NCI-H2196 (cell line): ENCODE measurements around the gene P2RX4.
"Not testable (repeated sequence)": the region's sequence is repeated elsewhere in the genome, so short reads cannot be mapped to it uniquely, and the experiment has no call there.

Source experiments
- DNase-seq: peaks from one replicate; lab custom pipeline; 2025; ENCODE audit not compliant: unreplicated experiment; lab: John Stamatoyannopoulos, UW

P2RX4 gene

DNA sequence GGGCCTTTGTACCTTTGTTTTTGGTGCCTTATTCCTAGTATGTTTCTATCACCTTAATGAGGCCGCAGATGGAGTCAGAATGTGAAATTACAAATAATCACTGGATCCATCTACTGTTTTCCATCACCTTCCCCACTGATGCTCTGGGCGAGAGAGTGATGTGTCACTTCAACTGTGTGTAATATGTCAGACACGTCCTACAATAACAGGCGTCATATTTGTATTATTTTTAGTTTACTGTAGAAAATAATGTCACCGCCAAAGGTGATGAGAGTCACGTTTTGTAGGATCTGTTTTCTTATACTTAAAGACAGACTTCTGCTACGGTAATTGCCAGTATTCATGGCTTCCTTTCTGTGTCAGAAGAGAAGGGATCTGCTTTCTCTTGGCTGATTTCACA is 22.4 kb upstream of the P2RX4 start:
- DNase-seq = no peak

GRCh38 chr12:121188227-121188626 is 21.7 kb upstream of the P2RX4 start:
- no peak for DNase-seq

DNA sequence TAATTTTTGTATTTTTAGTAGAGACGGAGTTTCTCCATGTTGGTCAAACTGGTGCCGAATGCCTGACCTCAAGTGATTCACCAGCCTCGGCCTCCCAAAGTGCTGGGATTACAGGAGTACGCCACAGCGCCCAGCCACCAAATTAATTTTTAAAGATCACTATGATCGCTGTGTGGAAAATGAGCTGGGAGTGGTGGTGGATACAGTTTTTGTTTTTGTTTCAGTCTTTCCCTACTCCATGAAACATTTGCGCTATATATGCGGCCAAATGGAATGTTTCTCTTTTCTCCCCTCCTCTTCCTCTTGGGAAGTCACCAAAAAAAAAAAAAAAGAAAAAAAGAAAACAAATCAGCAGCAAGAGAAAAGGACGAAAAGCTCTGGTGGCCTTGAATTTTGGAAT is 20.8 kb upstream of the P2RX4 start:
- DNase-seq = no peak

GRCh38 chr12:121189619-121190155 is 20.2 kb upstream of the P2RX4 start:
- no peak for DNase-seq

DNA sequence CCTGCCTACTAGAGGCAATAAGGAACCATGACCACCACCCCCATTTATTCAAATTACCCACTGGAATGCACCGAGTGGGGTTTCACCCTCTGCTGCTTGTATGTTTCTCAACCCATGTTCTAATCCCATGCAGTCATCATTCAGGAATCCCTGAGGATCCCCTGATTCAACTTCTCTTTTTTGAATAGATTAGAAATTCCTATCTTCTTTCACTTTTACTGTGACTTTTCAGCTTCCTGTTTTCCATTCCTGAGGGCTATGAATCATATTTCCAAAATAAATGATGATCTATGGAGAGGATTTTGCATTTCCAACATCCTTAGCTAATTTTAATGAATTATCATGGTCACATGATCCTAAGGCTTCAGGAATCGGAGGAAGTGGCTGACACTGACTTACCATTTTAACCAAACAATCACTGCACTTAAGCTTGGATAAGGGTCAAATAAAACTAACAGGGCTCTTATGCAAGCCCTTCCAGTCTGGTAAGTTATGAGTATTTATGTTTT is 19.4 kb upstream of the P2RX4 start:
- no peak for DNase-seq

GRCh38 chr12:121191151-121191550 is 18.8 kb upstream of the P2RX4 start:
- no peak for DNase-seq

GRCh38 chr12:121196902-121197301 is 13.0 kb upstream of the P2RX4 start:
- no peak for DNase-seq

GRCh38 chr12:121198949-121199348 is 11.0 kb upstream of the P2RX4 start:
- DNase-seq = no peak

DNA sequence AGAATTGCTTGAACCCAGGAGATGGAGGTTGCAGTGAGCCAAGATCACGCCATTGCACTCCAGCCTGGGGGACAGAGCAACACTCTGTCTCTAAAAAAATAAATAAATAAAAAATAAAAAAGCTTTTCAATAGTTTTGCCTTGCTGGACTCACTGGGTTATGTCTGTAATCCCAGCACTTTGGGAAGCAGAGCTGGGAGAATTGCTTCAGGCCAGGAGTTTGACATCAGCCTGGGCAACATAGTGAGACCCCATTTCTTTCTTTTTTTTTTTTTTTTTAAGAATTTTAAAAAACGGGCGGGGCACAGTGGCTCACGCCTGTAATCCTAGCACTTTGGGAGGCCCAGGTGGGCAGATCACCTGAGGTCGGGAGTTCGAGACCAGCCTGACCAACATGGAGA is 8.8 kb upstream of the P2RX4 start:
- DNase-seq = not testable (repeated sequence)

GRCh38 chr12:121202407-121203355 is 7.2 kb upstream of the P2RX4 start:
- no peak for DNase-seq

GRCh38 chr12:121203482-121203881 is 6.4 kb upstream of the P2RX4 start:
- no peak for DNase-seq

- no peak for DNase-seq
These were observed 4.4 kb upstream of the P2RX4 start for GRCh38 chr12:121205491-121205890.

- DNase-seq = not testable (repeated sequence)
These were observed 1.4 kb upstream of the P2RX4 start for GRCh38 chr12:121208571-121208970.

DNA sequence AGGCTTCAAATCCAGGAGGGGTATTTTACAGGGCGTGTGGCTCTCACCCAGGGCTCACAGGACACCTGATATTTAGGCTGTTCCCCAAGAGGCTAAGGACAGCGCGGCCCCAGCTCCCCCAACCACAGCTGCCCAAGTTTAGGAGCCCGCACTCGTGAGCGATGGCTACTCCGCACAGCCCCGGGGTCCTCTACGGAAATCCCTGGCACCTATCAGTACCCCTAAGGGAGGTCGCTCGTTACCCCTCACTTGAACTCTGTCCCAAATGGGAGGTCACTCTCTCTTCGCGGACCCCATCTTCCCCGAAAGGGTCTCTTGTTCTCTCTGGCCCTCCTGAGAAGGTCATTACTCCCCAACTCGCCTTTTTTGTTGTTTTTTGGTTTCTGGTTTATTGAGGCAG is 708 bp upstream of the P2RX4 start:
- no peak for DNase-seq

DNA sequence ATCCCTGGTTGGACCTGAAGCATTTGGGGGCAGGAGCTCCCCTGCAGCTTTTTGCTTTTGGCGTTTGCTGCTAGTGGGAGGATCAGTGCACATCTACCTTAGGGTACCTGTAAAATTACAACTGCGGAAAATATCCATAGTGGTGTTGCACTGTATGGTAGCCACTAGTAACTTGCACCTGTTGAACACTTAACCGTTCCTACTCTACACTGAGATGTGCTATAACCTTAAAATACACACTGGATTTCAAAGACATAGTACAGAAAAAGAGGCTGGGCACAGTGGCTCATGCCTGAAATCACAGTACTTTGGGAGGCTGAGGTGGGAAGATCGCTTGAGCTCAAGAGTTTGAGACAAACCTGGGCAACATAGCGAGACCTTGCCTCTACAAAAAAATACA is 2.9 kb downstream of the P2RX4 start:
- DNase-seq = no peak

- DNase-seq = no peak
These were observed 4.3 kb downstream of the P2RX4 start for GRCh38 chr12:121214166-121214777.

- no peak for DNase-seq
These were observed 5.2 kb downstream of the P2RX4 start for GRCh38 chr12:121214855-121215745.

GRCh38 chr12:121216102-121216501 is 6.2 kb downstream of the P2RX4 start:
- no peak for DNase-seq

- no peak for DNase-seq
These were observed 7.1 kb downstream of the P2RX4 start for GRCh38 chr12:121217063-121217462.

GRCh38 chr12:121217761-121218160 is 7.8 kb downstream of the P2RX4 start:
- DNase-seq = no peak
